ENCODE measurements around the gene MYOD1.
A peak's percentile ranks its signal among the peaks of the same experiment; 100 is the strongest.

Gene MYOD1

DNA sequence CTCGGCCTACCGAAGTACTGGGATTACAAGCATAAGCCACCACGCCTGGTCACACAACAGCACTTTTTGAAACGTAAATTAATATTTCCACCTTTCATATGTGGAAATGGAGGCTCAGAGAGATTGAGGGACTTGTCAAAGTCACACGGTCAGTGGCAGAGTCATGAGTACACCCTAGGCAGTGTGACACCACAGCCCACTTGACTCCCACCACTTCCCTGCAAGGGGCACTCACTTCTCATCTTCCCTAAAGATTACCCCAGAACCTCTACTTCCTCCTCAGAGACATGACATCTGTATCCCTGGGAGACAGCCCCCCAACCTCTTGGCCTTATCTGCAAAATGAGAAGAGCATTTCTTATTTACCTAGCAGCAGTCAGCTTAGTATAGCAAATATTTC lies 16.5 kb upstream of the MYOD1 start:
- TF ChIP-seq SPI1 (IDR thresholded peaks at IDR 0.05; ENCODE audit: borderline replicate concordance, low read depth) (no peak), POLR2AphosphoS5 (IDR thresholded peaks at IDR 0.05; ENCODE audit: low read depth) (no peak), GABPA (IDR thresholded peaks at IDR 0.05; ENCODE audit: low read depth) (no peak)
- TF ChIP-seq, protein P1, sequence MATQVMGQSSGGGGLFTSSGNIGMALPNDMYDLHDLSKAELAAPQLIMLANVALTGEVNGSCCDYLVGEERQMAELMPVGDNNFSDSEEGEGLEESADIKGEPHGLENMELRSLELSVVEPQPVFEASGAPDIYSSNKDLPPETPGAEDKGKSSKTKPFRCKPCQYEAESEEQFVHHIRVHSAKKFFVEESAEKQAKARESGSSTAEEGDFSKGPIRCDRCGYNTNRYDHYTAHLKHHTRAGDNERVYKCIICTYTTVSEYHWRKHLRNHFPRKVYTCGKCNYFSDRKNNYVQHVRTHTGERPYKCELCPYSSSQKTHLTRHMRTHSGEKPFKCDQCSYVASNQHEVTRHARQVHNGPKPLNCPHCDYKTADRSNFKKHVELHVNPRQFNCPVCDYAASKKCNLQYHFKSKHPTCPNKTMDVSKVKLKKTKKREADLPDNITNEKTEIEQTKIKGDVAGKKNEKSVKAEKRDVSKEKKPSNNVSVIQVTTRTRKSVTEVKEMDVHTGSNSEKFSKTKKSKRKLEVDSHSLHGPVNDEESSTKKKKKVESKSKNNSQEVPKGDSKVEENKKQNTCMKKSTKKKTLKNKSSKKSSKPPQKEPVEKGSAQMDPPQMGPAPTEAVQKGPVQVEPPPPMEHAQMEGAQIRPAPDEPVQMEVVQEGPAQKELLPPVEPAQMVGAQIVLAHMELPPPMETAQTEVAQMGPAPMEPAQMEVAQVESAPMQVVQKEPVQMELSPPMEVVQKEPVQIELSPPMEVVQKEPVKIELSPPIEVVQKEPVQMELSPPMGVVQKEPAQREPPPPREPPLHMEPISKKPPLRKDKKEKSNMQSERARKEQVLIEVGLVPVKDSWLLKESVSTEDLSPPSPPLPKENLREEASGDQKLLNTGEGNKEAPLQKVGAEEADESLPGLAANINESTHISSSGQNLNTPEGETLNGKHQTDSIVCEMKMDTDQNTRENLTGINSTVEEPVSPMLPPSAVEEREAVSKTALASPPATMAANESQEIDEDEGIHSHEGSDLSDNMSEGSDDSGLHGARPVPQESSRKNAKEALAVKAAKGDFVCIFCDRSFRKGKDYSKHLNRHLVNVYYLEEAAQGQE (IDR thresholded peaks at IDR 0.05; ENCODE audit: insufficient replicate concordance, low read depth) = no peak
- TF ChIP-seq, protein P2, sequence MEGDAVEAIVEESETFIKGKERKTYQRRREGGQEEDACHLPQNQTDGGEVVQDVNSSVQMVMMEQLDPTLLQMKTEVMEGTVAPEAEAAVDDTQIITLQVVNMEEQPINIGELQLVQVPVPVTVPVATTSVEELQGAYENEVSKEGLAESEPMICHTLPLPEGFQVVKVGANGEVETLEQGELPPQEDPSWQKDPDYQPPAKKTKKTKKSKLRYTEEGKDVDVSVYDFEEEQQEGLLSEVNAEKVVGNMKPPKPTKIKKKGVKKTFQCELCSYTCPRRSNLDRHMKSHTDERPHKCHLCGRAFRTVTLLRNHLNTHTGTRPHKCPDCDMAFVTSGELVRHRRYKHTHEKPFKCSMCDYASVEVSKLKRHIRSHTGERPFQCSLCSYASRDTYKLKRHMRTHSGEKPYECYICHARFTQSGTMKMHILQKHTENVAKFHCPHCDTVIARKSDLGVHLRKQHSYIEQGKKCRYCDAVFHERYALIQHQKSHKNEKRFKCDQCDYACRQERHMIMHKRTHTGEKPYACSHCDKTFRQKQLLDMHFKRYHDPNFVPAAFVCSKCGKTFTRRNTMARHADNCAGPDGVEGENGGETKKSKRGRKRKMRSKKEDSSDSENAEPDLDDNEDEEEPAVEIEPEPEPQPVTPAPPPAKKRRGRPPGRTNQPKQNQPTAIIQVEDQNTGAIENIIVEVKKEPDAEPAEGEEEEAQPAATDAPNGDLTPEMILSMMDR (IDR thresholded peaks at IDR 0.05; ENCODE audit: insufficient read depth, low read length) = no peak
- Histone ChIP-seq H3K4me3 (replicated peaks; ENCODE audit: insufficient read depth, low read length) (no peak overlapping the region), H3K27ac (replicated peaks) (no peak overlapping the region), H3K27me3 (ENCODE audit: insufficient read depth, poor library complexity, severe bottlenecking) (no peaks in the 10 kb centered on the region)
- DNase-seq (ENCODE audit: low read depth in 1 of 2, low spot score in 1 of 2) = no peak

DNA sequence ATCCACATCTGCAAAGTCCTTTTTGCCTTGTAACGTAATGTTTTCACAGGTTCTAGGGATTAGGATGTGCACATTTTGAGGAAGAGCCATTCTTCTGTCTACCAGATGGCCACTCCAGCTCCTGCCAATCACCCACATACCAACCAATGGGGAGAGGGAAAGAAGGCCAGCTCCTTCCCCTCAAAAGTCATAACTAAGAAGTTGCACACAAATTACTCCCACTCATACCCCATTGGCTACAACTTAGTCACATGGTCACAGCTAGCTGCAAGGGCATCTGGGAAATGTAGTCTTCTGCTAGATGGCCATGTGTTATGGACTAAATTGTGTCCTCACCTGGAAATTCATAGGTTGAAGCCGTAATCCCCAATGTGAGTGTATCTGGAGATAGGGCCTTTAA lies 15.4 kb upstream of the MYOD1 start:
- H3K27me3 ChIP-seq (ENCODE audit: insufficient read depth, poor library complexity, severe bottlenecking) = no peaks in the 10 kb centered on the region
- DNase-seq (ENCODE audit: low read depth in 1 of 2, low spot score in 1 of 2) = peak in 1 of 2 experiments; percentile 6

DNA sequence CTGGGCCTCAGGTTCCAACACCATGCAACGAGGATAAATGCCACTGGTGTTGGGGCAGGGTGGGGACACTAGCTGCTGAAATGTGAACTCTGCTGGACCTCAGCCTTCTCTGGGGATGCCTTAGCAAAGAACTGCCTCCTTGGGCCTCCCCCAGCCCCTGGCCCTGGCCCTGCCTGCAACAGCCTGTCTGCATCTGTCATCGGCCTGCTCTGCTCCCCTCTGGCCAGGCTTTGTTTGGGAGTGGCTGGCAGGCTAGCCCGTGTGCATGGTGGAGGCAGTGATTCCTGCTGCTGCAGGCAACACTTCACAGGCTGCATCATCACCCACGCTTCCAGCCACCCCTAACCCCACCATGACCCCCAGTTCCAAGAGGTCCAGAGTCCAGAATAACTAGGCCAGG lies 11.5 kb upstream of the MYOD1 start:
- H3K27me3 ChIP-seq (ENCODE audit: insufficient read depth, poor library complexity, severe bottlenecking) = no peaks in the 10 kb centered on the region
- no peak overlapping the region for H3K4me3 ChIP-seq (replicated peaks; ENCODE audit: insufficient read depth, low read length)
- TF ChIP-seq GABPA (IDR thresholded peaks at IDR 0.05; ENCODE audit: low read depth) (no peak), SPI1 (IDR thresholded peaks at IDR 0.05; ENCODE audit: borderline replicate concordance, low read depth) (no peak)
- TF ChIP-seq, protein P1 (IDR thresholded peaks at IDR 0.05; ENCODE audit: insufficient replicate concordance, low read depth) = no peak
- H3K27ac ChIP-seq (replicated peaks) = no peak overlapping the region
- no peak for DNase-seq (ENCODE audit: low read depth in 1 of 2, low spot score in 1 of 2)

More for the DNA sequence above, 15.4 kb upstream of the MYOD1 start:
- Histone ChIP-seq H3K4me3 (replicated peaks; ENCODE audit: insufficient read depth, low read length) (no peak overlapping the region), H3K27ac (replicated peaks) (no peak overlapping the region)
- TF ChIP-seq, protein P2 (IDR thresholded peaks at IDR 0.05; ENCODE audit: insufficient read depth, low read length) = no peak
- TF ChIP-seq POLR2AphosphoS5 (IDR thresholded peaks at IDR 0.05; ENCODE audit: low read depth) = no peak
- TF ChIP-seq, protein P1 (IDR thresholded peaks at IDR 0.05; ENCODE audit: insufficient replicate concordance, low read depth) = no peak
- no peak for TF ChIP-seq GABPA (IDR thresholded peaks at IDR 0.05; ENCODE audit: low read depth)
- TF ChIP-seq SPI1 (IDR thresholded peaks at IDR 0.05; ENCODE audit: borderline replicate concordance, low read depth) = no peak
